GM08714 (cell line): Measurements from ENCODE around the gene NPC1.
A peak's percentile ranks its signal among the peaks of the same experiment; 100 is the strongest.
"Not testable (repeated sequence)": the region's sequence is repeated elsewhere in the genome, so short reads cannot be mapped to it uniquely, and the experiment has no call there.

Source experiments
- H3K4me3 ChIP-seq: fragments of 200-500 bp; sonication (Bioruptor generic); 2 replicates; pipeline ENCODE4 v1.5.1; 2014; ENCODE audit warnings: mild to moderate bottlenecking, low read length, inconsistent platforms
- ZNF274 ChIP-seq: IDR thresholded peaks from 2 replicates; pipeline ENCODE4 v1.6.1; 2012; ENCODE audit warnings: mild to moderate bottlenecking, low read depth, low read length

The NPC1 gene

GRCh38 chr18:23618862-23619387, 32.6 kb upstream of the NPC1 start:
- TF ChIP-seq ZNF274: no peak
- peak overlapping the region; percentile 40; the same call in 1 of the 2 replicates for H3K4me3 ChIP-seq

GRCh38 chr18:23617412-23618014, 31.2 kb upstream of the NPC1 start:
- H3K4me3 ChIP-seq: peak overlapping the region; percentile 40; the same call in 1 of the 2 replicates

GRCh38 chr18:23616258-23616657, 30.0 kb upstream of the NPC1 start:
- no peak overlapping the region for H3K4me3 ChIP-seq
- TF ChIP-seq ZNF274: no peak

More at GRCh38 chr18:23617412-23618014, 31.2 kb upstream of the NPC1 start:
- TF ChIP-seq ZNF274: no peak

DNA sequence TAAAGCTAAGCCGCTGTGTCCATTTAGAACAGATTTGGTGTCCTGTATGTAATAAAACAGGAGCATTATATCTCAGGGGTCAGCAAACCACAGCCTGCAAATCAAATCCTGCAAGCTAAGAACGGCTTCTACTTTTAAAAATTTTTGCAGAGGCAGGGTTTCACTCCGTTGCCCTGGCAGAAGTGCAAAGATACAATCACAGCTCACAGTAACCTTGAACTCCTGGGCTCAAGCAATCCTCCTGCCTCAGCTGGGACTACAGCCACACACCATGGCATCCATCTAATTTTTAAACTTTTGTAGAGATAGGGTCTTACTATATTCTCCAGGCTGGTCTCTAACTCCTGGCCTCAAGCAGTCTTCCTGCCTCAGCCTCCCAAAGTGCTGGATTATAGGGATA, 28.6 kb upstream of the NPC1 start:
- H3K4me3 ChIP-seq: no peak overlapping the region
- no peak for TF ChIP-seq ZNF274

DNA sequence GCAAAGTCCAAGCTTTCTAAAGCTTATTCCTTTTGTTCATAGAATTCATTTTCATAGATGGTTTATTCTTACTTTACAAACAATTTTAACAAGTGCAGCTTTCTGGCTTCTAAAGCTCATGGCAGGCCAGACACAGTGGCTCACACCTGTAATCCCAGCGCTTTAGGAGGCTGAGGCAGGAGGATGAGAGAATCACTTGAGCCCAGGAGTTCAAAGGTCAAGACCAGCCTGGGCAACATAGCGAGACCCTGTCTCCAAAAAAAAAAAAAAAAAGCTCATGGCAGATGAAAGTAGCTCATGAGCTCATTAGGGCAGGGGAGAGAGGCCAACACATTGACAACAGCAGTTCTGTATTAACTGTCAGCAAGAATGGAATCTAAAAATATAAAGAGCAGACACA, 28.1 kb upstream of the NPC1 start:
- no peak for TF ChIP-seq ZNF274
- no peak overlapping the region for H3K4me3 ChIP-seq

DNA sequence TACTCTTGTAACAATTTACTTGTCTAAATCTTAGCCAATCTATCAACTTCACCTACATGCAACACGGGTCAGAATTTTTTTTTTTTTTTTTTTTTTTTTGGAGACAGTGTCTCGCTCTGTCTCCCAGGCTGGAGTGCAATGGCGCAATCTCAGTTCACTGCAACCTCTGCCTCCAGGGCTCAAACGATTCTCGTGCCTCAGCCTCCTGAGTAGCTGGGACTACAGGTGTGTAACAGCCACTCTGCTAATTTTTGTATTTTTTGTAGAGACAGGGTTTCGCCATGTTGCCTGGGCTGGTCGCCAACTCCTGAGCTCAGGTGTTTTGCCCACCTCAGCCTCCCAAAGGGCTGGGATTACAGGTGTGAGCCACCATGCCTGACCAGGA, 26.8 kb upstream of the NPC1 start:
- not testable (repeated sequence) for H3K4me3 ChIP-seq

- TF ChIP-seq ZNF274: no peak
Measured at GRCh38 chr18:23612434-23613090, 26.3 kb upstream of the NPC1 start.

DNA sequence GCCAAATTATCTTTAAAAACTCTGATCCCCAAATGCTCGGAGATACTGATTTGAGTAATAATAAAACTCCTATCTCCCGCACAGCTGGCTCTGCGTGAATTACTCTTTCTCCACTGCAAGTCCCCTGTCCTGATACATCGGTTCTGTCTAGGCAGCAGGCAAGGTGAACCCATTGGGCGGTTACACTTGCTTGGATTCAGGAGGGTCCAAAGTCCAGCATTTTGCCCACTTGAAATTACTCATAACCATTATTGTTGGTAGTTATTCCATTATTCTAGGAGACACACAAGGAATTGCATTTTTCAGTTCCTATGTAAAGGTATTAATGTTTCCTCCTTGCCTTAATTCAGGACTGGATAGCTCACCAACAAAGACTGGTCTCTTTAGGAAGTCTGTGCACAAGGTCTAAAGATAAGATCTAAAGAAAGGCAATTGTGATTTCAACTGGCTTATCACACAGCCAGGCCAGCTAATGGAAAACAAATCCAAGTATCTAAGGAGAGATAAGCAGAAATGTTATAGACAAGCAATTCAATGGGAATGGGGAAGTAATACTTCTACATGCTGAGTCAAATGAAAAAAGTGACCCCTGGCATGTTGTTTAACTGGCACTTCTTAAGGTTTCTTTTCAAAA, 23.2 kb upstream of the NPC1 start:
- H3K4me3 ChIP-seq: no peak overlapping the region
- TF ChIP-seq ZNF274: no peak

More at GRCh38 chr18:23612434-23613090, 26.3 kb upstream of the NPC1 start:
- H3K4me3 ChIP-seq: no peak overlapping the region

GRCh38 chr18:23608211-23608610, 21.9 kb upstream of the NPC1 start:
- H3K4me3 ChIP-seq: no peak overlapping the region
- TF ChIP-seq ZNF274: no peak

GRCh38 chr18:23605941-23606340, 19.6 kb upstream of the NPC1 start:
- TF ChIP-seq ZNF274: no peak
- no peak overlapping the region for H3K4me3 ChIP-seq

- H3K4me3 ChIP-seq: no peak overlapping the region
- no peak for TF ChIP-seq ZNF274
Measured at GRCh38 chr18:23599809-23600208, 13.5 kb upstream of the NPC1 start.

DNA sequence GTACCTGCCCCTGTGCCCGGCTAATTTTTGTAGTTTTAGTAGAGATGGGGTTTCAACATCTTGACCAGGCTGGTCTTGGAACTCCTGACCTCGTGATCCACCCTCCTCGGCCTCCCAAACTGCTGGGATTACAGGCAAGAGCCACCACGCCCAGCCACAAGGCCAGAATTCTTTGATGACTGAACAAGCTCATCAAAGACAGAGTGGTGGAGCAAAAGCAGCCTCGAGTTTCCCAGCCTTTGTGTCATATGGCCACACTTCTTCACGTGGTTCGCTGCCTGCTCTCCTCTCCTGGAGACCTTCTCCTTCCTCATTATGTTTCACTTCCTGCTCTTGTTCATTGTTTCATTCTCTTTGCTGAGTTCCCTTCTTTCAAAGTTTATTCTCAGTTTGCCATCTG, 9.9 kb upstream of the NPC1 start:
- H3K4me3 ChIP-seq: no peak overlapping the region
- no peak for TF ChIP-seq ZNF274

- TF ChIP-seq ZNF274: no peak
- H3K4me3 ChIP-seq: no peak overlapping the region
Measured at GRCh38 chr18:23595591-23595990, 9.3 kb upstream of the NPC1 start.

- TF ChIP-seq ZNF274: no peak
- H3K4me3 ChIP-seq: no peak overlapping the region
Measured at GRCh38 chr18:23593720-23594119, 7.4 kb upstream of the NPC1 start.

DNA sequence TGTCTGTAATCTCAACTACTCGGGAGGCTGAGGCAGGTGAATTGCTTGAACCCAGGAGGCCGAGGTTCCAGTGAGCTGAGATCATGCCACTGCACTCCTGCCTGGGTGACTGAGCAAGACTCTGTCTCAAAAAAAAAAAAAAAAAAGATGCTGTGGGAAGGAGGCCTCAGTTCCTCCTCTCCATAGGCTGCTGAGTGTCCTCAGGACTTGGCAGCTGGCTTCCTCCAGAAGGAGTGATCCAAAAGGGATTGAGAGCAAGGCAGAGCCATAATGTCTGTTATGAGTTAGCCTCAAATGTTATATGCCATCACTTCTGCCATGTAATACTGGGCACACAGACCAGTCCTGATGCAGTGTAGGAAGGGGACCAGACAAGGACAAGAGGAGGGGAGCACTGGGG, 6.6 kb upstream of the NPC1 start:
- TF ChIP-seq ZNF274: no peak
- no peak overlapping the region for H3K4me3 ChIP-seq
